T-helper 2 cell treated with Interferon-gamma antibody and Interleukin-4, amounts not matched to agents 5 μg/mL and 100 μg/mL, for 36 hours (primary cell): ENCODE measurements around the gene CRELD2.

Experiments
- DNase-seq: peaks from one replicate; pipeline ENCODE4 v3.0.0; 2021; ENCODE audit warnings: low spot score
- H3K27ac Mint-ChIP-seq: one replicate; pipeline ENCODE4 v1.8.0; 2021; ENCODE audit warnings: mild to moderate bottlenecking, mixed read lengths
- H3K27me3 Mint-ChIP-seq: one replicate; pipeline ENCODE4 v1.8.0; 2021; ENCODE audit warnings: low read depth, mixed read lengths
- H3K36me3 Mint-ChIP-seq: one replicate; pipeline ENCODE4 v1.8.0; 2021; ENCODE audit warnings: low read depth, mixed read lengths
- H3K4me1 Mint-ChIP-seq: one replicate; pipeline ENCODE4 v1.8.0; 2021; ENCODE audit warnings: low read depth, mixed read lengths
- H3K4me3 Mint-ChIP-seq: one replicate; pipeline ENCODE4 v1.8.0; 2022; ENCODE audit warnings: mild to moderate bottlenecking, moderate library complexity, mixed read lengths
- H3K9me3 Mint-ChIP-seq: one replicate; pipeline ENCODE4 v1.8.0; 2021; ENCODE audit warnings: mixed read lengths

Gene CRELD2

DNA sequence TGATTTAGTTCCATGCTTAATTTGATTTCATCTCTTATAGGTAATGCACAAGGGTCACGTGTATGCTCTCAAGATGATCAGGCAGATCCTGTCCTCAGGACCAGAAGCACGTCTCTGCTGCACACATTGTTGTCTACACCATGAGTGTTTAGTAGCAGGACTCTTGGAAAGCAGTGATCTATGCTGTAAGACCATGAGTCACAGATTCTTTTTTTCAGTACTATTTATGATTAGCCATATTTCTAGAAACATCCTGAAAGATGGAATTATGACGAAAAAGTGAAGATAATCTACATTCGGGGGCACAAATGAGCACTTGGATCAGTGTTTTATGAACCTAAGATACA, 35.2 kb upstream of the CRELD2 start:
- Mint-ChIP-seq H3K4me3 (no peak overlapping the region), H3K27ac (no peak overlapping the region), H3K9me3 (peaks cover 7% of the 10 kb centered on the region), H3K27me3 (no peaks in the 10 kb centered on the region), H3K4me1 (peaks cover 33% of the 10 kb centered on the region), H3K36me3 (peaks cover 55% of the 10 kb centered on the region)
- no peak for DNase-seq

DNA sequence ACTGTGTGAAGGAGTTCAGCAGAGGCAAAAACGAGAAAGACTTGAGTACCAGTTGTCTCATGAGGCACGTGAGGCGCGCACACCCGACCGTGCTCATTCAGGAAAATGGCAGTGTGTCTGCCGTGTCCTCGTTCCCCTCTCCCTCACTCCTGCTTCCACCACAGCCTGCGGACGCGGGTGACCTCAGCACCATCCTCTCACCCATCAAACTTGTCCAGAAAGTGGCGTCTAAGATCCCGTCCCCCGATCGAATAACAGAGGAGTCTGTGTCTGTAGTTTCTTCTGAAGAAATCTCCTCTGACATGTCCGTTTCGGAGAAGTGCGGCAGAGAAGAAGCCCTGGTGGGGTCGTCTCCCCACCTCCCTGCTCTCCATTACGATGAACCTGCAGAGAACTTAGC, 34.4 kb upstream of the CRELD2 start:
- Mint-ChIP-seq H3K4me3 (no peak overlapping the region), H3K27ac (no peak overlapping the region), H3K36me3 (peaks cover 58% of the 10 kb centered on the region), H3K9me3 (peaks cover 3% of the 10 kb centered on the region), H3K27me3 (no peaks in the 10 kb centered on the region), H3K4me1 (peaks cover 29% of the 10 kb centered on the region)
- DNase-seq: no peak

DNA sequence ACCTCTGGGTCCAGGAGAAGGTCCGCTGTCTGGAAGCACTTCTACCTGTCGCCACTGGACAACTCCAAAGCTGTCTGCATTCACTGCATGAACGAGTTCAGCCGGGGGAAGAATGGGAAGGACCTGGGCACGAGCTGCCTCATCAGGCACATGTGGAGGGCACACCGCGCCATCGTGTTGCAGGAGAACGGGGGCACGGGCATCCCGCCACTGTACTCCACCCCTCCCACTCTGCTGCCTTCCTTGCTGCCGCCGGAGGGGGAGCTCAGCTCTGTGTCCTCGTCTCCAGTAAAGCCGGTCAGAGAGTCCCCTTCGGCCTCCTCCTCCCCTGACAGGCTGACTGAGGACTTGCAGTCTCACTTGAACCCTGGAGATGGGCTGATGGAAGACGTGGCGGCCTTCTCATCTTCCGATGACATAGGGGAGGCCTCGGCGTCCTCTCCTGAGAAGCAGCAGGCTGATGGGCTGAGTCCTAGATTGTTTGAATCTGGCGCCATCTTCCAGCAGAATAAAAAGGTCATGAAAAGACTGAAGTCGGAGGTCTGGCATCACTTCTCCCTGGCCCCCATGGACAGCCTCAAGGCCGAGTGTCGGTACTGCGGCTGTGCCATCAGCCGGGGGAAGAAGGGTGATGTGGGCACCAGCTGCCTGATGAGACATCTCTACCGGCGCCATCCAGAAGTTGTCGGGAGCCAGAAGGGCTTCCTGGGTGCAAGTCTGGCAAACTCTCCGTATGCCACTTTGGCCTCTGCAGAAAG, 33.8 kb upstream of the CRELD2 start:
- Mint-ChIP-seq H3K36me3 (peaks cover 62% of the 10 kb centered on the region), H3K27ac (no peak overlapping the region), H3K9me3 (peaks cover 3% of the 10 kb centered on the region), H3K4me3 (no peak overlapping the region), H3K4me1 (peaks cover 29% of the 10 kb centered on the region), H3K27me3 (no peaks in the 10 kb centered on the region)
- no peak for DNase-seq

DNA sequence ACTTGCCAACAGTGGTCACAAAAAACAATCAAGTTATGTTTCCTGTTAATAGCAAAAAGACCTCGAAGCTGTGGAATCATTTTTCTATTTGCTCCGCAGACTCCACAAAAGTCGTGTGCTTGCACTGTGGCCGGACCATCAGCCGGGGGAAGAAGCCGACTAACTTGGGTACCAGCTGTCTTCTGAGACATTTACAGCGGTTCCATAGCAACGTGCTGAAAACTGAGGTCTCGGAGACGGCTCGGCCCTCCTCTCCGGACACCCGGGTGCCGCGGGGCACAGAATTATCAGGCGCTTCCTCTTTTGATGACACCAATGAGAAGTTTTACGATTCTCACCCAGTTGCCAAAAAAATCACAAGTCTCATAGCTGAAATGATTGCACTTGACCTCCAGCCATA, 33.2 kb upstream of the CRELD2 start:
- no peaks in the 10 kb centered on the region for H3K9me3 Mint-ChIP-seq
- no peaks in the 10 kb centered on the region for H3K27me3 Mint-ChIP-seq
- H3K4me1 Mint-ChIP-seq: peaks cover 23% of the 10 kb centered on the region
- H3K4me3 Mint-ChIP-seq: no peak overlapping the region
- no peak overlapping the region for H3K27ac Mint-ChIP-seq
- DNase-seq: no peak
- peaks cover 62% of the 10 kb centered on the region for H3K36me3 Mint-ChIP-seq

- Mint-ChIP-seq H3K9me3 (no peaks in the 10 kb centered on the region), H3K4me1 (peaks cover 20% of the 10 kb centered on the region), H3K27ac (no peak overlapping the region), H3K27me3 (no peaks in the 10 kb centered on the region), H3K4me3 (no peak overlapping the region), H3K36me3 (peaks cover 62% of the 10 kb centered on the region)
- no peak for DNase-seq
Measured at GRCh38 chr22:49885881-49886280, 32.6 kb upstream of the CRELD2 start.

DNA sequence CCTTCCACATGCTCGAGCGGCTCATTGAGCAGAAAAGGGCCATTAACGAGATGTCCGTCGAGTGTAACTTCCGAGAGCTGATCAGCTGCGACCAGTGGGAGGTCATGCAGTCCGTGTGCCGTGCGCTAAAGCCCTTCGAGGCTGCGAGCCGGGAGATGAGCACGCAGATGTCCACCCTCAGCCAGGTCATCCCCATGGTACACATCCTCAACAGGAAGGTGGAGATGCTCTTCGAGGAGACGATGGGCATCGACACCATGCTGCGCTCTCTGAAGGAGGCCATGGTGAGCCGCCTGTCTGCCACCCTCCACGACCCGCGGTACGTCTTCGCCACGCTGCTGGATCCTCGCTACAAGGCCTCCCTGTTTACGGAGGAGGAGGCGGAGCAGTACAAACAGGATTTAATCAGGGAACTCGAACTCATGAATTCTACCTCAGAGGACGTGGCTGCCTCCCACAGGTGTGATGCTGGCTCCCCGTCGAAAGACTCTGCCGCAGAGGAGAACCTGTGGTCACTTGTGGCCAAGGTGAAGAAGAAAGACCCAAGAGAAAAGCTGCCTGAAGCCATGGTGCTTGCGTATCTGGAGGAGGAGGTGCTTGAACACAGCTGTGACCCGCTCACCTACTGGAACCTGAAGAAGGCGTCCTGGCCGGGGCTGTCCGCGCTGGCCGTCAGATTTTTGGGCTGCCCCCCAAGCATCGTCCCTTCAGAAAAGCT, 31.9 kb upstream of the CRELD2 start:
- Mint-ChIP-seq H3K4me1 (peaks cover 16% of the 10 kb centered on the region), H3K4me3 (no peak overlapping the region), H3K27ac (no peak overlapping the region), H3K36me3 (peaks cover 68% of the 10 kb centered on the region), H3K9me3 (no peaks in the 10 kb centered on the region), H3K27me3 (no peaks in the 10 kb centered on the region)
- no peak for DNase-seq

DNA sequence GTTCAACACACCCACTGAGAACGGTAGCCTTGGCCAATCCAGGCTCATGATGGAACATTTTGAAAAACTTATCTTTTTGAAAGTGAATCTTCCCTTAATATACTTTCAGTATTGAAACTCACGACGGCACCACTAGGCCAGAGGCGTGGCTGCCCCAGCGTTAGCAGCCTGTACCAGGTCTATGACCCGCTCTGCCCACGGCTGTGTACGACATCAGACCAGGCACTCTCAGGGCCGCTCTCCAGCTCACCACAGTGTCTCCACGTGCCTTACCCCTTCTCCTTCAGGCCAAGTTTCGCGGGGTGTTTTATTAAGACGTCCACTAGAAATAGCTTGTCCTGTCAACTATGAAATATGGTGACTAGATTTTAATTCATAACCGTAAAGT, 31.4 kb upstream of the CRELD2 start:
- H3K27me3 Mint-ChIP-seq: no peaks in the 10 kb centered on the region
- peaks cover 10% of the 10 kb centered on the region for H3K4me1 Mint-ChIP-seq
- peaks cover 69% of the 10 kb centered on the region for H3K36me3 Mint-ChIP-seq
- no peaks in the 10 kb centered on the region for H3K9me3 Mint-ChIP-seq
- no peak overlapping the region for H3K4me3 Mint-ChIP-seq
- H3K27ac Mint-ChIP-seq: no peak overlapping the region
- no peak for DNase-seq

DNA sequence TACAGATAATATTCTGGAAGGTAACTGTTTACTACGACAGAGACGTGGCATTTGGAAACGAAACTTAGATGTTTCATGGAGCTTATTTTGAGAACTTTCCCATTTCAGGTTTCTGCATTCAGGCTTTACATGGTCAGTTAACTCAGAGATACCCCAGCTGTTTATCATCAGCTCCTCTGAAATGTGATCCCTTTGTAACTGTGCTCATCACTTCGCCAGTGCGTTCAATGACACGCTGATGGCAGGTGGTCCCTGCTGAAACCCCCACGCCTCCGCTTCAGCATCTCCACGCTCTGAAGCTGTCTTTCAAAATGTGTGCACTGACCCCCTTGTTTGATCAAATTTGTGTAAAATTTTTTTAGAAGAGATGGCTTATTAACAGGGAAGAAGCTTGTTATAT, 30.7 kb upstream of the CRELD2 start:
- peaks cover 66% of the 10 kb centered on the region for H3K36me3 Mint-ChIP-seq
- H3K4me1 Mint-ChIP-seq: peaks cover 6% of the 10 kb centered on the region
- DNase-seq: no peak
- no peaks in the 10 kb centered on the region for H3K9me3 Mint-ChIP-seq
- no peak overlapping the region for H3K27ac Mint-ChIP-seq
- no peaks in the 10 kb centered on the region for H3K27me3 Mint-ChIP-seq
- no peak overlapping the region for H3K4me3 Mint-ChIP-seq

DNA sequence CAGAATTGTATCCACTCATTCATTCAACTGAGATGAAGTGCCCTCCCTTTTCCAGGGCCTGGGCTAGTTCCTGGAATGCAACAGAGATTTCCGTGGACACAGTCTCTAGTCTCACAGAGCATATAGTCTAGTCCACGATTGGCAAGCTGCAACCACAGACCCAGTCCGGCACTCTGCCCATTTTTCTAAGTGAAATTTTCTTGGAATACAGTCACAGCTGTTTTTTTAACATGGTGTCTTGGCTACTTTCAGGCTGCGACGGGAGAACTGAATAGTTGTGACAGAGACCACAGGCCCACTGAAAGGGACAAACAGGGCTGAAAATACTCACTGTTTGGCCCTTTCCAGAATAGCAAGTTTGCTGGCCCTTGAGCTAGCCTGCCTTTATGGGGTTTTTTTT, 29.4 kb upstream of the CRELD2 start:
- Mint-ChIP-seq H3K9me3 (no peaks in the 10 kb centered on the region), H3K27me3 (no peaks in the 10 kb centered on the region), H3K4me1 (no peaks in the 10 kb centered on the region), H3K4me3 (no peak overlapping the region), H3K27ac (no peak overlapping the region), H3K36me3 (peaks cover 64% of the 10 kb centered on the region)
- DNase-seq: no peak

- no peaks in the 10 kb centered on the region for H3K4me1 Mint-ChIP-seq
- peaks cover 53% of the 10 kb centered on the region for H3K36me3 Mint-ChIP-seq
- H3K27me3 Mint-ChIP-seq: no peaks in the 10 kb centered on the region
Measured at GRCh38 chr22:49892226-49892899, 26.1 kb upstream of the CRELD2 start.

DNA sequence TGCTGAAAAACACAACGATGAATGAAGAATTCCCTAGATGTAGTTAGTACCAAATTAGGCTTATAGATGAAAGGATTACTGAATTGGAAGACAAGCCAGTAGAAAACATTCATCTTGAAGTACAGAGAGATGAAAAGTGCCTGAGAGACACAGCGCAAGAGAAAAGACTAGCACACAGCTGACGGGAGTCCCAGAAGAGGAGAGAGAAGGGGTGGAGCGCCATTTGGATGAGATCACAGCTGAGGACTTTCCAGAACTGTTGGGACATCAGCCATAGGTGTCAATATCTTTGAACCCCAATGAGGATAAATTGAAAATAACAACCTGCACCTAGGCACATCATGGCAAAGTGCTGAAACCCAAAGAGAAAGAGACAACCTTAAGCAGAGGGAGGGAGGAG, 25.4 kb upstream of the CRELD2 start:
- Mint-ChIP-seq H3K4me3 (no peak overlapping the region), H3K27me3 (no peaks in the 10 kb centered on the region), H3K4me1 (no peaks in the 10 kb centered on the region), H3K9me3 (no peaks in the 10 kb centered on the region), H3K36me3 (peaks cover 47% of the 10 kb centered on the region), H3K27ac (no peak overlapping the region)
- no peak for DNase-seq

More at GRCh38 chr22:49892226-49892899, 26.1 kb upstream of the CRELD2 start:
- Mint-ChIP-seq H3K4me3 (no peak overlapping the region), H3K27ac (no peak overlapping the region), H3K9me3 (no peaks in the 10 kb centered on the region)
- DNase-seq: no peak

GRCh38 chr22:49894322-49895054, 23.9 kb upstream of the CRELD2 start:
- Mint-ChIP-seq H3K36me3 (peaks cover 41% of the 10 kb centered on the region), H3K4me3 (no peak overlapping the region), H3K27me3 (no peaks in the 10 kb centered on the region), H3K27ac (peak overlapping the region; percentile 16), H3K4me1 (no peaks in the 10 kb centered on the region), H3K9me3 (no peaks in the 10 kb centered on the region)
- no peak for DNase-seq

GRCh38 chr22:49896201-49896600, 22.2 kb upstream of the CRELD2 start:
- Mint-ChIP-seq H3K4me1 (peaks cover 4% of the 10 kb centered on the region), H3K36me3 (peaks cover 42% of the 10 kb centered on the region), H3K4me3 (no peak overlapping the region), H3K27me3 (no peaks in the 10 kb centered on the region), H3K27ac (no peak overlapping the region), H3K9me3 (peaks cover 4% of the 10 kb centered on the region)
- no peak for DNase-seq
